Upper lobe of right lung (tissue), 1 donor: ENCODE results near the gene PRM1. TPM values are rescaled to one million over a fixed set of nuclear protein-coding genes. Genes with fewer than 3 reads are reported as not detected.

ENCODE experiments used
- ATAC-seq: fragments of 200-7000 bp; cut with Tn5 transposase; one replicate; pipeline ENCODE4 v1.9.1; 2020; ENCODE audit warnings: mild to moderate bottlenecking, moderate library complexity
- DNase-seq: peaks from one replicate; pipeline ENCODE4 v3.0.0-alpha.2; 2020
- H3K27ac ChIP-seq: fragments of 200-600 bp; one replicate; pipeline ENCODE4 v1.8.0; 2022
- H3K27me3 ChIP-seq: fragments of 200-600 bp; one replicate; pipeline ENCODE4 v1.8.0; 2022; ENCODE audit warnings: mild to moderate bottlenecking
- H3K36me3 ChIP-seq: fragments of 200-600 bp; one replicate; pipeline ENCODE4 v1.8.0; 2022
- H3K4me1 ChIP-seq: fragments of 200-600 bp; one replicate; pipeline ENCODE4 v1.8.0; 2022
- H3K4me3 ChIP-seq: fragments of 200-600 bp; one replicate; pipeline ENCODE4 v1.8.0; 2022; ENCODE audit warnings: mild to moderate bottlenecking
- H3K9me3 ChIP-seq: fragments of 200-600 bp; one replicate; pipeline ENCODE4 v1.8.0; 2022
- intact Hi-C: fragments of 100-400 bp; cut with DNase I; formaldehyde crosslinking; loops from one replicate; pipeline ENCODE4 v1.11.0; 2022
- long read RNA-seq: library from polyadenylated mRNA; unstranded; transcript quantifications from one replicate; pipeline ENCODE4 v2.0.0, GENCODE V29; 2021
- total RNA-seq: library from RNA; stranded (reverse); fragmentation: NEBNext Ultra II Directional; extraction: Animal tissue kit (Norgen Biotek cat#: 25700); gene quantifications from one replicate; pipeline ENCODE4 v1.2.1, GENCODE V29; 2021
- TF ChIP-seq, protein P1 (sequence below): fragments of 200-600 bp; IDR thresholded peaks from one replicate; pipeline ENCODE4 v1.8.0; 2022; ENCODE audit warnings: antibody characterized with exemption
- donor health status: DM: no; HTN: yes; CAD: no; lungs with severe emphysema.

Gene PRM1, protein sequence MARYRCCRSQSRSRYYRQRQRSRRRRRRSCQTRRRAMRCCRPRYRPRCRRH
- not detected for total RNA-seq
- long read RNA-seq, result 0 reads

DNA sequence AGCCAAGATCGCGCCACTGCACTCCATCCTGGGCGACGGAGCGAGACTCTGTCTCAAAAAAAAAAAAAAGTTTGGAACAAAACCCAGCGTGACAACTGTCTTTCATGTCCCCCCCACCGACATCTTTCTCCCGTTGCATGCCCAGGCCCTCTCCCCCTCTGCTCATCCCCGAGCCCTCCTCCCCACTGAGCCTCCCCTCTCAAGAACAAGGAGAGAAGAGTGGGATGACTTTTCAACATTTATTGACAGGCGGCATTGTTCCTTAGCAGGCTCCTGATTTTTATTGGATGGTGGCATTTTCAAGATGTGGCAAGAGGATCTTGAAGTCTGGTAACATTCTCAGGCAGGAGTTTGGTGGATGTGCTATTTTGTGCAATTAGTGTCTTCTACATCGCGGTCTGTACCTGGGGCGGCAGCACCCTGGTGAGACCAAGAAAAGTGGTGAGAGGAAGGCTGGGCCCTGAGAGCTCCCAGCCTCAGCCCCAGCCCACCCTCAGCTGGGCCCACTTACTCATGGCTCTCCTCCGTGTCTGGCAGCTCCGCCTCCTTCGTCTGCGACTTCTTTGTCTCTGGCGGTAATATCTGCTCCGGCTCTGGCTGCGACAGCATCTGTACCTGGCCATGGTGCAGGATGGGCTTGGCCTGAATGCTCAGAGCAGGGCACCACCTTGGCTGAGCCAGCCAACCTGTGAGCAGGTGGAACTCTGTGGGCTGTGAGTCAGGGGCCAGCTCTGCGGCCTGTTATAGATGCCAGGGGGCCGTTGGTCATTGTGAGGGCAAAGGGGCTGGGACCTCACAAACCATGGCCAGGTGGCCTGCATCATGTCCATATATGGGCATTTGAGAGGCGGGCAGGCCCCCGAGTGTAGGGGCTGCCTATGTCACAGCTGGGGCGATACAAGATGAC lies at the start of gene PRM1:
Gene PRM1, minus strand, starts transcription at position 715 of the 907 bp plus-strand sequence. Its CDS starts 92 bp downstream, at position 623.
- H3K27me3 ChIP-seq, result no peaks in the 10 kb centered on the region
- no peaks in the 10 kb centered on the region for H3K36me3 ChIP-seq
- ATAC-seq (no peak), DNase-seq (no peak)
- no peak within 1 kb of the TSS for H3K4me3 ChIP-seq
- H3K9me3 ChIP-seq, result no peaks in the 10 kb centered on the region
- H3K27ac ChIP-seq, result no peak within 1 kb of the TSS
- no peaks in the 10 kb centered on the region for H3K4me1 ChIP-seq
- TF ChIP-seq, protein P1, sequence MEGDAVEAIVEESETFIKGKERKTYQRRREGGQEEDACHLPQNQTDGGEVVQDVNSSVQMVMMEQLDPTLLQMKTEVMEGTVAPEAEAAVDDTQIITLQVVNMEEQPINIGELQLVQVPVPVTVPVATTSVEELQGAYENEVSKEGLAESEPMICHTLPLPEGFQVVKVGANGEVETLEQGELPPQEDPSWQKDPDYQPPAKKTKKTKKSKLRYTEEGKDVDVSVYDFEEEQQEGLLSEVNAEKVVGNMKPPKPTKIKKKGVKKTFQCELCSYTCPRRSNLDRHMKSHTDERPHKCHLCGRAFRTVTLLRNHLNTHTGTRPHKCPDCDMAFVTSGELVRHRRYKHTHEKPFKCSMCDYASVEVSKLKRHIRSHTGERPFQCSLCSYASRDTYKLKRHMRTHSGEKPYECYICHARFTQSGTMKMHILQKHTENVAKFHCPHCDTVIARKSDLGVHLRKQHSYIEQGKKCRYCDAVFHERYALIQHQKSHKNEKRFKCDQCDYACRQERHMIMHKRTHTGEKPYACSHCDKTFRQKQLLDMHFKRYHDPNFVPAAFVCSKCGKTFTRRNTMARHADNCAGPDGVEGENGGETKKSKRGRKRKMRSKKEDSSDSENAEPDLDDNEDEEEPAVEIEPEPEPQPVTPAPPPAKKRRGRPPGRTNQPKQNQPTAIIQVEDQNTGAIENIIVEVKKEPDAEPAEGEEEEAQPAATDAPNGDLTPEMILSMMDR, result no peak
- intact Hi-C loops, result no loop called here

DNA sequence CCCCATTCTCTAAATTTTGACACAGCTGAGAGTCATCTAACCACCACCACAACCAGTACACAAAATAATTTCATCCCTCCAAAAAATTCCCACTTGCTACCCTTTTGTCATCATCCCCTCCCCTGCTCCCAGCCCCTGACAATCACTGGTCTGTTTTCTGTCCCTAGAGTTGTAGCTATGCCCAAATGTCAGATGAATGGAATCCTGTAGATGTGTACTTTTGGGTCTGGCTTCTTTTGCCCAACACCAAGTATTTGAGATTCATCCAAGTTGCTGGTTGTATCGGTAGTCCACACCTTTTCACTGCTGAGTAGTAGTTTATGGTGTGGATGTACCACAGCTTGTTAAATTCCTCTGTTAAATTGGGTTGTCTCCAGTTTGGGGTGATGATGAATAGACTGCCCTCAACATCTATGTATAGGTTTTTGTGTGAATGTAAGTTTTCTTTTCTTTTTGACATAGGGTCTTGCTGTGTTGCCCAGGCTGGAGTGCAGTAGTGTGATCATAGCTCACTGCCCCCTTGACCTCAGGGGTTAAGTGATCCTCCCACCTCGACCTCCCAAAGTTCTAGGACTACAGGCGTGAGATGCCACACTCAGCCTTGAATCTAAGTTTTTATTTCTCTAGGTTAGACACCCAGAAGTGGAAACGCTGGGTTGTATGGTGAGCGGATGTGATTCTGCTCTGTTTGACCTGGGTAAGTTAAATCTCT lies 49.6 kb upstream of the PRM1 start:
- TF ChIP-seq, protein P1, result no peak
- no peak for ATAC-seq

DNA sequence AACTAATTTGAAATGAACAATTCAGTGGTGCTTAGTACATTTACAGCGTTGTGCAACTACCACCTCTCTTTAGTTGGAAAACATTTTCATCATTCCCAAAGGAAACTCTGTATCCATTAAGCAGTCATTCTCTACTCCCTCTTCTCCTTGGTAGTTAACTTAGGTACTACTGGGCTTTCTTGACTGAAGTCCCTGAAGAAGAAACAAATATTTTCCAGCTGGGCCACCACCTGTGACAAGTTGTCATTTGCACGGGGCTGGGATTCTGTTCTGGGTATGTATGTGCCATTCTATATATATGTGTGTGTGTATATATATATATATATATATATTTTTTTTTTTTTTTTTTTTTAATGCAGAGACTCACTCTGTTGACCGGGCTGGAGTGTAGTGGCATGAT lies 48.8 kb upstream of the PRM1 start:
- ATAC-seq, result no peak
- no peaks in the 10 kb centered on the region for H3K27me3 ChIP-seq

More for the DNA sequence above, 49.6 kb upstream of the PRM1 start:
- Histone ChIP-seq H3K27me3 (no peaks in the 10 kb centered on the region), H3K4me3 (no peak overlapping the region), H3K9me3 (no peaks in the 10 kb centered on the region), H3K36me3 (no peaks in the 10 kb centered on the region), H3K4me1 (peaks cover 24% of the 10 kb centered on the region), H3K27ac (no peak overlapping the region)
- no peak for DNase-seq
- intact Hi-C loops, result no loop called here

DNA sequence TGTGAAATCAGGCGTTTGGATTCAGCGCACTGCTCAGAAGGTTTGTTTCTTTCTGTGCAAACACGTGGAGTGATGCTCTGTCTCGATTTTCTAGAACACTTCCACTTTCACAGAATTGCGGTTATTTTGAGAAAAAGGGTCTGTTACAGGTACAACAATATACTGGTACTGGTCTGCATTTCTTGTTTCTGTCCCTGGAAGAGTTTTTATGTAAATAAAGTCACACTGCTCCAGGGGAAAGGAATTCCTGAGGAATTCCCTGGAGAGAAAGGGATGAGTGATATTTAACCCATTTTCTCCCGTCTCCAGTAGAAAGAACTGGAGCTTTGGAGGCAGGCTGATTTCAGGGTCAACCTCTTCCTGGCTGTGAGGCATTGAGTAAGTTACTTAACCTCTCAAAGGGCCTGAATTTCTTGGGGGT lies 48.0 kb upstream of the PRM1 start:
- DNase-seq (no peak), ATAC-seq (no peak)
- Histone ChIP-seq H3K27me3 (no peaks in the 10 kb centered on the region), H3K4me1 (peaks cover 24% of the 10 kb centered on the region), H3K27ac (no peak overlapping the region), H3K4me3 (no peak overlapping the region), H3K36me3 (no peaks in the 10 kb centered on the region), H3K9me3 (no peaks in the 10 kb centered on the region)
- TF ChIP-seq, protein P1, result no peak
- intact Hi-C loops, result no loop called here

More for the DNA sequence above, 48.8 kb upstream of the PRM1 start:
- no peak for DNase-seq
- Histone ChIP-seq H3K9me3 (no peaks in the 10 kb centered on the region), H3K4me3 (no peak overlapping the region), H3K4me1 (peaks cover 24% of the 10 kb centered on the region), H3K36me3 (no peaks in the 10 kb centered on the region), H3K27ac (no peak overlapping the region)
- intact Hi-C loops, result no loop called here
- TF ChIP-seq, protein P1, result no peak

DNA sequence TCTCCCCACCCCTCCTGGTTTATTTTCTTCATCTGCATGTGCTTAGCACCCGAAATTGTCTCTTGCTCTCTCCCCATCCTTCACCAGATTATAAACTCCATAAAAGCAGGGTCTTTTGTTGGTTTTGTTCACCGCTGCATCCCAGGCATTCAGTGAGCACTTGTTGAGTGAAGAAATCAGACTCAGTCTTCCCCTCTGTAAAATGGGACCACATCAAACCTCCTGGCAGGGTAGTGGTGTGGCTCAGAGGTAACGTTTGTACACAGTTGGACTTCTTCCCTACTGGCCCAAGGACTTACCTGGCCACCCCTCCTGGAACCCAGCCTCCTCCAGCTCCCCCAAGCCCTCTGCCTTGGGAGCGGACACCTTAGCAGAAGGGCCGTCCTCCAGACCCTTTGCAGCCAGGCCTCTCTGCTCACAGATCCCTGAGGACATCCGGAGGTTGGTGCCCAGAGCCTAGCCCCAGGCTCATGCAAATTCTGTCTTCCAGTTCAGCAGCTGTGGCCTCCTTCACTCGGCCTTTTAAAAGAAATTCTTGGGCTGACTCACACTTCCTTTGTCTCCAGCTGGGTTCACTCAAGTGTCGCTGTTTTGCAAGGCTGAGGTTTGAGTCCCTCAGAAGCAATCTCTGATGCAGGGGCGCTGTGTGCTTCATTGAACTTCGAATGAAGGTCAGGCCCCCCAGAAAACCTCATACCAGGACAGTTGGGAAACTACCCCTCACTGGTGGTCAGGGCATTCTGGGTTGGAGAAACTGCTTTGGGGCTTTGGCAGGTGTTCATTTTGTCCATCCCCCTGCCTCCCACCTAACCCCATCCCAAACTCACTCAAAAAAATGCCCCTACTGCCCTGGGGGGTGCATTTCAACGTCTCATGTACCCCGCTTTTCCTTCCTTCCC lies 47.3 kb upstream of the PRM1 start:
- TF ChIP-seq, protein P1, result no peak
- peaks cover 24% of the 10 kb centered on the region for H3K4me1 ChIP-seq
- no peak for DNase-seq
- H3K27ac ChIP-seq, result peak overlapping the region; percentile 14
- no peaks in the 10 kb centered on the region for H3K27me3 ChIP-seq
- intact Hi-C loops, result no loop called here
- no peaks in the 10 kb centered on the region for H3K9me3 ChIP-seq
- H3K36me3 ChIP-seq, result no peaks in the 10 kb centered on the region
- ATAC-seq, result peak; percentile 89
- H3K4me3 ChIP-seq, result no peak overlapping the region
